GM23248 (cell line): ENCODE data around the gene ZNF534.

Experiments
- EZH2 ChIP-seq: fragments of 200-600 bp; sonication (generic); IDR thresholded peaks from 2 replicates; pipeline ENCODE4 v1.6.1; 2018; ENCODE audit warnings: antibody characterized with exemption, mild to moderate bottlenecking; ENCODE audit not compliant: insufficient read depth, poor library complexity, severe bottlenecking
- EZH2phosphoT487 ChIP-seq: fragments of 200-600 bp; sonication (generic); IDR thresholded peaks from 2 replicates; pipeline ENCODE4 v1.6.1; 2018; ENCODE audit warnings: antibody characterized with exemption, moderate library complexity, mild to moderate bottlenecking, low read depth; ENCODE audit not compliant: insufficient read depth

GRCh38 chr19:52473655-52474350 lies 44.9 kb downstream of the ZNF534 start:
- no peak for TF ChIP-seq EZH2
- TF ChIP-seq EZH2phosphoT487, result no peak
